PC-9 (cell line): ENCODE results near the gene TULP4.

Experiments
- CTCF ChIP-seq: fragments of 200-600 bp; sonication (generic); conservative IDR thresholded peaks from 2 replicates; pipeline ENCODE4 v1.6.1; 2017; ENCODE audit warnings: mixed run types, antibody characterized with exemption, mild to moderate bottlenecking, moderate library complexity
- EZH2 ChIP-seq: fragments of 200-600 bp; sonication (generic); IDR thresholded peaks from 2 replicates; pipeline ENCODE4 v1.8.0; 2017; ENCODE audit warnings: antibody characterized with exemption, low read depth

GRCh38 chr6:158417760-158418098, 105.5 kb downstream of the TULP4 start:
- TF ChIP-seq CTCF, result no peak
- no peak for TF ChIP-seq EZH2
